ENCODE data around the gene ZNF106.

DNA sequence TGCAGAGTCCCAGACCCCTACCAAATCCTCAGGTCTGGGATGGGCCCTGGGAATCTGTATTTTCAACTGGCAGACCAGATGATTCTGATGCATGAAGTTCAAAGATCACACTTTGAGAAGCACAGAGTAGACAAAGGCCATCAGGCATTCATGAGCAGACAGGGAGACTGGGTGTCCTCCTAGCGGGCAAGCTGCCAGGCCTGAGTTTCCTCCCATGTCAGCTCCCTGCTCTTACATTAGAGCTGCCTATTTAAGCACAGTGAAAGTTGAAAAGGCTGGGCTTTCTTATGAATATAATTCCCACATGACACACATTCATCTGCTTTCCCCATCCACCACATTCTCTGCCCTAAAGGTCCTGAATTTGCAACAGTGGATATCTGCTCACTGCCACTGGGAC, 117.7 kb downstream of the ZNF106 start:
- no peak for TF ChIP-seq CTCF (IDR thresholded peaks at IDR 0.05)
- TF ChIP-seq POLR2A (IDR thresholded peaks at IDR 0.05; ENCODE audit: low read depth): no peak

Measured in esophagus muscularis mucosa (tissue), 3 donors.